Thyroid gland (tissue), 4 donors: Measurements from ENCODE around the gene RAI1. TPM values are rescaled to one million over a fixed set of nuclear protein-coding genes. Genes with fewer than 3 reads are reported as not detected.

ENCODE experiments used
- DNase-seq, 2 donors: peaks; one replicate each; pipeline ENCODE4 v3.0.0-alpha.2; 2019
- H3K27ac ChIP-seq, 3 donors: fragments of 200-600 bp; sonication (generic); 1 replicate in 2 of 3; 2 replicates in 1 of 3; pipeline ENCODE4 v1.5.1; 2016 to 2019; ENCODE audit warnings: mild to moderate bottlenecking in 1 of 3, moderate library complexity in 1 of 3
- H3K27me3 ChIP-seq: fragments of 200-600 bp; sonication (generic); one replicate; pipeline ENCODE4 v1.5.1; 2019
- H3K36me3 ChIP-seq, 2 donors: fragments of 200-600 bp; sonication (generic); one replicate each; pipeline ENCODE4 v1.5.1; 2016 to 2019
- H3K4me1 ChIP-seq, 2 donors: fragments of 200-600 bp; sonication (generic); one replicate each; pipeline ENCODE4 v1.5.1; 2017 to 2019
- H3K4me3 ChIP-seq, 3 donors: fragments of 200-600 bp; sonication (generic); replicated peaks in 1 of 3; 1 replicate in 2 of 3; 2 replicates in 1 of 3; pipeline ENCODE4 v1.5.1; 2016; ENCODE audit warnings: mild to moderate bottlenecking in 1 of 3
- H3K9me3 ChIP-seq: fragments of 200-600 bp; sonication (generic); one replicate; pipeline ENCODE4 v1.5.1; 2017
- CTCF ChIP-seq, 6 experiments: fragments of 200-600 bp in 3 of 6; fragments of 450-650 bp in 3 of 6; sonication (generic) in 3 of 6; IDR thresholded peaks; one replicate each; pipeline ENCODE4 v1.5.1; 2016 to 2019; ENCODE audit warnings: antibody characterized with exemption in 6 of 6, mild to moderate bottlenecking in 2 of 6, inconsistent platforms in 1 of 6, moderate library complexity in 1 of 6
- POLR2A ChIP-seq, 2 donors: fragments of 450-650 bp; IDR thresholded peaks; one replicate each; pipeline ENCODE4 v1.6.1; 2017; ENCODE audit warnings: antibody characterized with exemption in 2 of 2, mild to moderate bottlenecking in 2 of 2, moderate library complexity in 1 of 2
- WGBS, 2 donors: methylation state at CpG; one replicate each; pipeline ENCODE4 v1.1.5; 2017; 5-methylcytosine and 5-hydroxymethylcytosine counted together
- intact Hi-C: fragments of 100-400 bp; cut with DNase I; formaldehyde crosslinking; loops from one replicate; pipeline ENCODE4 v1.15.1; 2023
- total RNA-seq, 4 donors: library from RNA; depleted of rRNA; stranded (reverse); fragments of >200 nt; gene quantifications; one replicate each; pipeline ENCODE4 v1.2.3, GENCODE V29; 2016

RAI1 gene
- total RNA-seq, 4 donors from 2014 or later = 19.1 to 52.3 (median 34.1) TPM

- Histone ChIP-seq H3K4me3 (no peak overlapping the region), H3K27ac (no peak overlapping the region), H3K9me3 (no peaks in the 10 kb centered on the region), H3K27me3 (no peaks in the 10 kb centered on the region), H3K36me3 (no peaks in the 10 kb centered on the region), H3K4me1 (peaks cover 51 to 66% of the 10 kb centered on the region in 2 donors)
- intact Hi-C loops = no loop called here
- 72 to 86% methylated on average over 59 to 65 of the region's 68 CpGs for WGBS, 2 donors
- TF ChIP-seq CTCF (IDR thresholded peaks at IDR 0.05) (no peak), POLR2A (IDR thresholded peaks at IDR 0.05) (no peak)
- no peak for DNase-seq
Measured at GRCh38 chr17:17722081-17722905, 41.0 kb downstream of the RAI1 start.

DNA sequence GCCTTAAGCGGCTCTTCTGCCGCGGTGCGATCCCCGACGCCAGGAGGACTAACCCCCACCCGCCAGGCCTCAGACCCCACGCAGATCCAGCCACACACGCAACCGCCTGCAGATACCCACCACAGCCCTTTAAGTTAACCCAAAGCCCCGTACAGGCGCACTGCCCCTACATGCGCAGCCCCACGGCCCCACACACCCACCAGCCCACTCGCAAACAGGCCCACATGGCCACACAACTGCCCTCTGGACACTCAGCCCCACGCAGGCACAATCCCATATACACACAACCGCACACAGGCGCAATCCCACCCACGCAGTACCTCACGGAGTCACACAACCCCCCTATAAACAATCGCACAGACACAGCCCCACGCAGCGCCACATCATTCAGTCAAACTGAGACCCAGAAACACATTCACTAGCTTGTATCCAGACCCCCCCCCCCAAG is 41.7 kb downstream of the RAI1 start:
- Histone ChIP-seq H3K4me1 (peaks cover 45 to 59% of the 10 kb centered on the region in 2 donors), H3K27ac (no peak overlapping the region), H3K4me3 (no peak overlapping the region), H3K36me3 (no peaks in the 10 kb centered on the region), H3K9me3 (no peaks in the 10 kb centered on the region), H3K27me3 (no peaks in the 10 kb centered on the region)
- no peak for TF ChIP-seq POLR2A (IDR thresholded peaks at IDR 0.05)
- no peak for TF ChIP-seq CTCF (IDR thresholded peaks at IDR 0.05)
- intact Hi-C loops = no loop called here
- 77 to 85% methylated on average over 20 to 23 of the region's 23 CpGs for WGBS, 2 donors
- no peak for DNase-seq

DNA sequence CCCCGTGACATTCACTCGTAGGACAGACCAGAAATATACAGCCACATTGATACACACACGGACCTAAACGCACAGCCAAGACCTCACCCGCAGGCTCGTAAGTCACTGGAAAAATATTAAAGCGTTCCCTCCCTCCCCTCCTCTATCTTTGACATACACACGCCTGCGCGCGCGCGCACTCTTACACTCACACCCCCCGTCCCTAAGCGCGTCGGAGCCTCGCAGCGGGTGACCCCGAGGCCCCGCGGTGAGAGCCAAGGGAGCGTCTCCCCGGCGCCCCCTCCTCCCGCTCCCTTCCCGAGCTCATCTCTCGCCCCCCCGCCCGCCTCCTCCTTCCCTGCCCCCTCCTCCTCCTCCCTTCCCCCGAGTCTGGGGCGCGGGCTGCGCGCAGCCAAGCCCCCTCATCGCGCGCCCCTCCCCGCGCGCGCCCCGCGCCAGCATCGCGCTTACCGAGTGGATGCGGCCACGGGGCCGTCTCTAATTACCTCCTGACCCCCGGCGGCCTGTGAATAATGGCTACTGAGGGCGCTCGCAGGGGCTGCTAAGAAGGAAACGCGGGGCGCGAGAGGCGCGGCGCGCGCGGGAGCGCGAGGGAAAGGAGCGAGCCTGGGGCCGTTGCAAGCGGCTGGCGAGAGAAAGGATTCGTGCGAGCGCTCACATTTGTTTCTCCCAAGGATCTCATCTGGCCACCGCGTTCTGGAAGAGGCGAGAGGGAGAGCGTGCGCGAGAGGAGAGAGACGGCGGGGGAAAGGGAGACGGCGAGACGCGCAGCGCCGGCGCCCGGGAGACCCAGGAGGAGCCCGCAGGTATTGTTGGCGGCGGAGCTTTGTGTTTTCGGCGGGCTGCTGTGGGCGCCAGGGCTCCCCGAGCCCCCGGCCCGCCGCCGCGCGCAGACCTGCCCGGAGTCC is 42.4 kb downstream of the RAI1 start:
- peak; percentile 44 to 45 for DNase-seq
- Histone ChIP-seq H3K4me1 (peaks cover 39 to 56% of the 10 kb centered on the region in 2 donors), H3K4me3 (peak overlapping the region in 2 of 3 donors; percentile 22 to 33), H3K27me3 (no peaks in the 10 kb centered on the region), H3K36me3 (no peaks in the 10 kb centered on the region), H3K27ac (no peak overlapping the region), H3K9me3 (no peaks in the 10 kb centered on the region)
- intact Hi-C loops = no loop called here
- 4 to 5% methylated on average over 50 to 71 of the region's 103 CpGs for WGBS, 2 donors
- TF ChIP-seq CTCF (IDR thresholded peaks at IDR 0.05) (no peak), POLR2A (IDR thresholded peaks at IDR 0.05) (no peak)

- intact Hi-C loops = no loop called here
- peak; percentile 47 to 48 for DNase-seq
- 1% methylated on average over 12 to 25 of the region's 53 CpGs for WGBS, 2 donors
- Histone ChIP-seq H3K4me1 (peaks cover 39 to 56% of the 10 kb centered on the region in 2 donors), H3K9me3 (no peaks in the 10 kb centered on the region), H3K27ac (peak overlapping the region in 2 of 3 donors; percentile 43 to 73), H3K27me3 (no peaks in the 10 kb centered on the region), H3K4me3 (peak overlapping the region; percentile 11 to 33 (median 22)), H3K36me3 (no peaks in the 10 kb centered on the region)
- TF ChIP-seq CTCF (IDR thresholded peaks at IDR 0.05) = no peak
- TF ChIP-seq POLR2A (IDR thresholded peaks at IDR 0.05) = no peak
Measured at GRCh38 chr17:17724307-17725010, 43.2 kb downstream of the RAI1 start.
